Trophoblast cell (in vitro differentiated cells and primary cell): ENCODE measurements around the gene STK25.

Experiments used
- DNase-seq, 2 donors: peaks; one replicate each; pipeline ENCODE4 v3.0.0-alpha.2; 2016
- H2AFZ ChIP-seq: 2 replicates; pipeline ENCODE4 v1.6.1; 2013; ENCODE audit warnings: low read length, moderate library complexity, mild to moderate bottlenecking; ENCODE audit not compliant: insufficient read depth, poor library complexity
- H2AK5ac ChIP-seq: 2 replicates; pipeline ENCODE4 v1.6.1; 2013; ENCODE audit warnings: mild to moderate bottlenecking, low read length
- H2BK120ac ChIP-seq: 2 replicates; pipeline ENCODE4 v1.6.1; 2013; ENCODE audit warnings: low read length, mild to moderate bottlenecking, moderate library complexity; ENCODE audit not compliant: insufficient read depth, poor library complexity
- H2BK12ac ChIP-seq: 2 replicates; pipeline ENCODE4 v1.6.1; 2013; ENCODE audit warnings: mild to moderate bottlenecking, low read length, moderate library complexity
- H2BK5ac ChIP-seq: 2 replicates; pipeline ENCODE4 v1.6.1; 2013; ENCODE audit warnings: low read length, low read depth, moderate library complexity, mild to moderate bottlenecking; ENCODE audit not compliant: poor library complexity
- H3K14ac ChIP-seq: 2 replicates; pipeline ENCODE4 v1.6.1; 2013; ENCODE audit warnings: mild to moderate bottlenecking, low read length
- H3K18ac ChIP-seq: 2 replicates; pipeline ENCODE4 v1.6.1; 2013; ENCODE audit warnings: mild to moderate bottlenecking, low read length
- H3K23ac ChIP-seq: 2 replicates; pipeline ENCODE4 v1.6.1; 2013; ENCODE audit warnings: low read length
- H3K27ac ChIP-seq: 2 replicates; pipeline ENCODE4 v1.5.1; 2013; ENCODE audit warnings: low read depth, mild to moderate bottlenecking, inconsistent platforms, low read length, moderate library complexity
- H3K27me3 ChIP-seq: 2 replicates; pipeline ENCODE4 v1.6.1; 2013; ENCODE audit warnings: inconsistent platforms, mild to moderate bottlenecking, low read length, moderate library complexity; ENCODE audit not compliant: insufficient read depth
- H3K36me3 ChIP-seq, 2 experiments: 1 replicate in 1 of 2; 2 replicates in 1 of 2; pipeline ENCODE4 v1.6.1; 2013; ENCODE audit warnings: low read length in 2 of 2, mild to moderate bottlenecking in 2 of 2, moderate library complexity in 1 of 2; ENCODE audit not compliant: insufficient read depth in 2 of 2, control insufficient read depth in 1 of 2
- H3K4ac ChIP-seq: 2 replicates; pipeline ENCODE4 v1.6.1; 2013; ENCODE audit warnings: low read depth, mild to moderate bottlenecking, low read length, moderate library complexity
- H3K4me1 ChIP-seq, 2 experiments: 1 replicate in 1 of 2; 2 replicates in 1 of 2; pipeline ENCODE4 v1.6.1; 2013; ENCODE audit warnings: low read length in 2 of 2, mild to moderate bottlenecking in 2 of 2, moderate library complexity in 1 of 2; ENCODE audit not compliant: insufficient read depth in 2 of 2, control insufficient read depth in 1 of 2
- H3K4me2 ChIP-seq: 2 replicates; pipeline ENCODE4 v1.6.1; 2013; ENCODE audit warnings: inconsistent platforms, mild to moderate bottlenecking, low read length, moderate library complexity
- H3K4me3 ChIP-seq: 2 replicates; pipeline ENCODE4 v1.5.1; 2013; ENCODE audit warnings: mild to moderate bottlenecking, low read depth, low read length, inconsistent platforms
- H3K79me1 ChIP-seq: one replicate; pipeline ENCODE4 v1.6.1; 2013; ENCODE audit warnings: low read length
- H3K79me2 ChIP-seq: 2 replicates; pipeline ENCODE4 v1.6.1; 2013; ENCODE audit warnings: low read length, mild to moderate bottlenecking; ENCODE audit not compliant: control insufficient read depth, insufficient read depth, poor library complexity
- H3K9ac ChIP-seq: 2 replicates; pipeline ENCODE4 v1.6.1; 2013; ENCODE audit warnings: mild to moderate bottlenecking, low read length
- H3K9me3 ChIP-seq: 2 replicates; pipeline ENCODE4 v1.6.1; 2013; ENCODE audit warnings: low read depth, mild to moderate bottlenecking, control low read depth, inconsistent platforms, low read length; ENCODE audit not compliant: insufficient read depth
- H4K12ac ChIP-seq: 2 replicates; pipeline ENCODE4 v1.6.1; 2013; ENCODE audit warnings: low read depth, mild to moderate bottlenecking, low read length, moderate library complexity
- H4K8ac ChIP-seq: 2 replicates; pipeline ENCODE4 v1.6.1; 2013; ENCODE audit warnings: low read depth, mild to moderate bottlenecking, low read length, moderate library complexity
- H4K91ac ChIP-seq: one replicate; pipeline ENCODE4 v1.6.1; 2013; ENCODE audit warnings: low read depth, mild to moderate bottlenecking, low read length, moderate library complexity
- WGBS: extraction: QIAGEN DNeasy Blood & Tissue Kit; methylation state at CpG from one replicate; pipeline ENCODE4 v1.1.7; 2013; ENCODE audit warnings: missing lambda C conversion rate; ENCODE audit not compliant: insufficient read length, insufficient coverage; ENCODE audit errors: extremely low coverage; 5-methylcytosine and 5-hydroxymethylcytosine counted together

The STK25 gene

DNA sequence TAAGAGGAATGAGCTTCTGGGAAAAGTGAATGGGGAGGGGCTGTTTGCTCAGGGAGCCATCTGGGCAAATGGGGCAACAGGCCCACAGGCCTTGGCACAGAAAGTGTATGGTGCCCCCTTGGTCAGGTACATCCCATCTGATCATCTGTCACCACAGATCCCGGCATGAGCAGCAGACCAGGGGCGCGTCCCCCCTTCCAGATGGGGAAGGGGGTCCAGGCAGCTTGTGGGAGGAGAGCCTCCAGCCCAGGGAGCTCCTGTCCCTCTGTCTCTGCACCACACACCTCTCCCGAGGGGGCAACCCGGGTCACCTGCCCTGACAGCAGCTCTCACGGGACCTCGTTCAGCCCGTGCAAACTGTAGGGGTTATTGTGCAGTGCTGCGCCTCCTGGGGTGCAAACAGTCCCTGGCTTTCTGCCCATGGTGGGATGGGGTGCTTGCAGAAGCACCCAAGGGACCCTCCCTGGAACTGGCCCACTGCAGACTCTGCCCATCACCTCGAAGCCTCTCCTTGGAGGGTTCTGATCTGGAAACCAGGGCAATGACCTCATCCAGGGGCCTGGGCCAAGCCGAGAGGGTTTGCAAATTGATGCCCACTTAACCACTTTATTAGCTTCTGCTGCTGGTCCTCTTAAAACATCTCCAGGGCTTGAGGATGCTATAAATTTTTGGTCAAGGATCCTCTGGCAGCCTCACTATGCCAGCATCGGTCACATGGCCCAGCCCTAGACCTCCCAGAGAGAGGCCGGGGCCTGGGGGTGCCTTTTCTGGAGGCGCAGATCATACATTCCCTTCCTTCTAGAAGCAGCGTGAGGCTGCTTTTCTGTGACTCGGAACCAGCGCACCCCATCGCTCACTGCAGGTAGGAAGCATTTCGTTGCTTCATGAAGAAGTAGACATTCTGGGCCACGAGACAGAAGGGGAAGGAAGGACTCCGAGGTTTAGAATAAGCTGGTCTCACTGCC lies 42.5 kb upstream of the STK25 start:
- H2AFZ ChIP-seq, result no peak overlapping the region

GRCh38 chr2:241548451-241548835 lies 40.1 kb upstream of the STK25 start:
- H3K23ac ChIP-seq, result no peak overlapping the region
- no peak overlapping the region for H4K8ac ChIP-seq
- H3K9me3 ChIP-seq, result peaks cover 7% of the 10 kb centered on the region
- H3K14ac ChIP-seq, result peak overlapping the region; percentile 13
- peak overlapping the region; percentile 69 for H4K91ac ChIP-seq
- H3K36me3 ChIP-seq, result peaks cover 0 to 2% of the 10 kb centered on the region in 2 experiments
- peaks cover 12% of the 10 kb centered on the region for H3K79me1 ChIP-seq
- H2BK12ac ChIP-seq, result peak overlapping the region; percentile 5
- peaks cover 27 to 33% of the 10 kb centered on the region in 2 experiments for H3K4me1 ChIP-seq
- no peak overlapping the region for H4K12ac ChIP-seq
- H3K9ac ChIP-seq, result no peak overlapping the region
- WGBS, result no CpG with 5 or more reads among the region's 3 CpGs
- peak overlapping the region; percentile 45 for H2AK5ac ChIP-seq
- no peak overlapping the region for H3K18ac ChIP-seq
- H2AFZ ChIP-seq, result no peak overlapping the region
- no peak overlapping the region for H3K4me3 ChIP-seq
- H3K27ac ChIP-seq, result no peak overlapping the region
- peak overlapping the region; percentile 44 for H2BK120ac ChIP-seq
- DNase-seq, result no peak
- H2BK5ac ChIP-seq, result no peak overlapping the region
- H3K27me3 ChIP-seq, result no peaks in the 10 kb centered on the region
- no peak overlapping the region for H3K4me2 ChIP-seq
- peak overlapping the region; percentile 21 for H3K4ac ChIP-seq
- H3K79me2 ChIP-seq, result peaks cover 2% of the 10 kb centered on the region

More for the DNA sequence above, 42.5 kb upstream of the STK25 start:
- no peak overlapping the region for H3K4ac ChIP-seq
- H3K27me3 ChIP-seq, result no peaks in the 10 kb centered on the region
- peak overlapping the region; percentile 8 for H2BK12ac ChIP-seq
- H3K4me1 ChIP-seq, result peaks cover 22 to 32% of the 10 kb centered on the region in 2 experiments
- H3K4me2 ChIP-seq, result no peak overlapping the region
- H3K9ac ChIP-seq, result no peak overlapping the region
- no peaks in the 10 kb centered on the region for H3K36me3 ChIP-seq
- no peak overlapping the region for H2BK120ac ChIP-seq
- no peak overlapping the region for H2BK5ac ChIP-seq
- H3K18ac ChIP-seq, result no peak overlapping the region
- no peak overlapping the region for H4K8ac ChIP-seq
- WGBS, result no CpG with 5 or more reads among the region's 21 CpGs
- no peak overlapping the region for H3K27ac ChIP-seq
- peaks cover 12% of the 10 kb centered on the region for H3K79me1 ChIP-seq
- H4K12ac ChIP-seq, result no peak overlapping the region
- peaks cover 2% of the 10 kb centered on the region for H3K9me3 ChIP-seq
- no peak for DNase-seq
- H3K23ac ChIP-seq, result no peak overlapping the region
- H3K14ac ChIP-seq, result no peak overlapping the region
- H3K4me3 ChIP-seq, result peak overlapping the region; percentile 22
- peaks cover 2% of the 10 kb centered on the region for H3K79me2 ChIP-seq
- H2AK5ac ChIP-seq, result no peak overlapping the region
- H4K91ac ChIP-seq, result peak overlapping the region; percentile 26

- H3K4me3 ChIP-seq, result no peak overlapping the region
- no peak overlapping the region for H3K18ac ChIP-seq
- H3K9ac ChIP-seq, result no peak overlapping the region
- peak overlapping the region; percentile 69 for H4K91ac ChIP-seq
- H3K27me3 ChIP-seq, result no peaks in the 10 kb centered on the region
- H3K4me1 ChIP-seq, result peaks cover 27 to 33% of the 10 kb centered on the region in 2 experiments
- no peak for DNase-seq
- peaks cover 2% of the 10 kb centered on the region for H3K79me2 ChIP-seq
- no peak overlapping the region for H4K8ac ChIP-seq
- no CpG with 5 or more reads among the region's 16 CpGs for WGBS
- H2AK5ac ChIP-seq, result peak overlapping the region; percentile 73
- peak overlapping the region; percentile 13 for H3K14ac ChIP-seq
- no peak overlapping the region for H3K23ac ChIP-seq
- H3K4me2 ChIP-seq, result no peak overlapping the region
- H3K36me3 ChIP-seq, result peaks cover 0 to 2% of the 10 kb centered on the region in 2 experiments
- peaks cover 12% of the 10 kb centered on the region for H3K79me1 ChIP-seq
- no peak overlapping the region for H2AFZ ChIP-seq
- peaks cover 7% of the 10 kb centered on the region for H3K9me3 ChIP-seq
- no peak overlapping the region for H2BK5ac ChIP-seq
- H2BK12ac ChIP-seq, result peak overlapping the region; percentile 50
- no peak overlapping the region for H3K4ac ChIP-seq
- H4K12ac ChIP-seq, result no peak overlapping the region
- peak overlapping the region; percentile 15 for H3K27ac ChIP-seq
- peak overlapping the region; percentile 44 for H2BK120ac ChIP-seq
Observed at GRCh38 chr2:241547781-241548450, 39.5 kb upstream of the STK25 start.

DNA sequence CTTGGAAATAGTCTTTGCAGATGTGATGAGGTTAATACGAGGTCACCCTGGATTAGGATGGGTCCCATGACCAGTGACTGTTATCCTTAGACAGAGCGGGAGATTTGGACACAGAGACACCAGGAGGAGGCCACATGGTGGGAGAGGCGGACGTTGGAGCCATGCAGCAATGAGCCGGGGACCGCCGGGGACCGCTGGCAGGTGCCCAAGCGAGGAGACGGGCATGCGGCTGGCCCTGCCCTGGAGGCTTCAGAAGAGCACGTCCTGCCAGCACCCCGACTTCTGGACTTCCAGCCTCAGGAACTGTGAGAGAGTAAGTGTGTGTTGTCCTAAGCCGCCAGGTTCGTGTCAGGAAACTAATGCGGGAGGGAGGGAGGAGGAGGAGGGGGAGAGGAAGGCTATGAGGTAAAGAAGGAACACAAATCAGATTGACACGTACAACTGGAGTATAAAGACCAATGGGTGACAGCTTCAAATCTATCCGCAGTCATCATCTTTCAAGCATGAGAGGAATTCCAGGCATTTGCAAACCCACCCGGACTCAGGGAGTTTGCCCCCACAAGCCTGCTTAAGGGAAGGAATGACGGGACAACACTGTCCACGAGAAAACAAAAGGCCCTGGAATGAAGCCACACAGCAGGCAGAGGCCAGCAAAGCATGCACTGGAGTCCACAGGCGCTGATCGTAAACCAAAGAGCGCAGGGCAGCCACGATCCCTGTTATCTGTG lies 38.6 kb upstream of the STK25 start:
- no peak overlapping the region for H3K23ac ChIP-seq
- H3K4me3 ChIP-seq, result no peak overlapping the region
- H3K79me1 ChIP-seq, result peaks cover 12% of the 10 kb centered on the region
- peaks cover 4% of the 10 kb centered on the region for H3K27me3 ChIP-seq
- peak overlapping the region; percentile 83 for H3K27ac ChIP-seq
- peak overlapping the region; percentile 71 for H2BK5ac ChIP-seq
- H2AK5ac ChIP-seq, result peak overlapping the region; percentile 94
- H2BK12ac ChIP-seq, result peak overlapping the region; percentile 94
- H3K4ac ChIP-seq, result peak overlapping the region; percentile 66
- peaks cover 7% of the 10 kb centered on the region for H3K9me3 ChIP-seq
- peaks cover 2% of the 10 kb centered on the region for H3K79me2 ChIP-seq
- H2BK120ac ChIP-seq, result peak overlapping the region; percentile 79
- H3K18ac ChIP-seq, result peak overlapping the region; percentile 89
- DNase-seq, result peak; percentile 30 to 40
- H3K9ac ChIP-seq, result no peak overlapping the region
- H4K8ac ChIP-seq, result peak overlapping the region; percentile 78
- H3K14ac ChIP-seq, result peak overlapping the region; percentile 83
- H3K4me2 ChIP-seq, result peak overlapping the region; percentile 1
- H4K91ac ChIP-seq, result peak overlapping the region; percentile 92
- peak overlapping the region; percentile 67 for H2AFZ ChIP-seq
- H4K12ac ChIP-seq, result peak overlapping the region; percentile 64
- peaks cover 19 to 24% of the 10 kb centered on the region in 2 experiments for H3K4me1 ChIP-seq
- peaks cover 0 to 2% of the 10 kb centered on the region in 2 experiments for H3K36me3 ChIP-seq
- no CpG with 5 or more reads among the region's 25 CpGs for WGBS
